Fibroblast of lung (primary cell): ENCODE results near the gene TBXAS1. TPM values are rescaled to one million over a fixed set of nuclear protein-coding genes. Genes with fewer than 3 reads are reported as not detected.

Experiments used
- DNase-seq, 2 donors: peaks; one replicate each; pipeline versions ENCODE4 v3.0.0 to v3.0.0-alpha.2; 2010; ENCODE audit warnings: low read depth in 2 of 2
- H2AFZ ChIP-seq: 2 replicates; pipeline ENCODE4 v1.5.1; 2012; ENCODE audit warnings: low read length, control low read depth, inconsistent platforms
- H3K27ac ChIP-seq: 2 replicates; pipeline ENCODE4 v1.5.1; 2011; ENCODE audit warnings: low read length, control low read depth; ENCODE audit not compliant: insufficient read depth
- H3K27me3 ChIP-seq: 2 replicates; pipeline ENCODE4 v1.5.1; 2011; ENCODE audit warnings: mild to moderate bottlenecking, low read length; ENCODE audit not compliant: control insufficient read depth, insufficient read depth
- H3K36me3 ChIP-seq: 2 replicates; pipeline ENCODE4 v1.5.1; 2011; ENCODE audit warnings: low read length; ENCODE audit not compliant: control insufficient read depth, insufficient read depth
- H3K4me1 ChIP-seq: 2 replicates; pipeline ENCODE4 v1.5.1; 2011; ENCODE audit warnings: low read length; ENCODE audit not compliant: control insufficient read depth, insufficient read depth; ENCODE audit errors: extremely low read depth
- H3K4me2 ChIP-seq: 2 replicates; pipeline ENCODE4 v1.5.1; 2011; ENCODE audit warnings: low read length, control low read depth; ENCODE audit not compliant: insufficient read depth; ENCODE audit errors: extremely low read depth
- H3K4me3 ChIP-seq, 4 experiments: fragments of 200-600 bp in 1 of 4; sonication (generic) in 1 of 4; replicated peaks in 1 of 4; 2 replicates each; pipeline ENCODE4 v1.5.1; 2011 to 2016; ENCODE audit warnings: low read length in 4 of 4, low read depth in 3 of 4, mild to moderate bottlenecking in 3 of 4, control low read depth in 2 of 4, inconsistent platforms in 1 of 4, mixed read lengths in 1 of 4; ENCODE audit not compliant: insufficient read depth in 1 of 4; ENCODE audit errors: control extremely low read depth in 1 of 4
- H3K79me2 ChIP-seq: 2 replicates; pipeline ENCODE4 v1.5.1; 2012; ENCODE audit warnings: mild to moderate bottlenecking, low read length, inconsistent platforms; ENCODE audit not compliant: control insufficient read depth, insufficient read depth
- H3K9ac ChIP-seq: 2 replicates; pipeline ENCODE4 v1.5.1; 2011; ENCODE audit warnings: mild to moderate bottlenecking, low read length, control low read depth; ENCODE audit not compliant: insufficient read depth
- H3K9me3 ChIP-seq: 2 replicates; pipeline ENCODE4 v1.5.1; 2012; ENCODE audit warnings: low read depth, low read length; ENCODE audit not compliant: control insufficient read depth, insufficient read depth
- H4K20me1 ChIP-seq: 2 replicates; pipeline ENCODE4 v1.5.1; 2011; ENCODE audit warnings: low read length; ENCODE audit not compliant: control insufficient read depth, insufficient read depth; ENCODE audit errors: extremely low read depth
- EZH2 ChIP-seq: IDR thresholded peaks from 2 replicates; pipeline ENCODE4 v1.5.1; 2012; ENCODE audit warnings: low read length, control low read depth, mild to moderate bottlenecking; ENCODE audit errors: missing control alignments
- polyA plus RNA-seq, 2 donors: library from polyadenylated mRNA; depleted of rRNA in 1 of 2; stranded (reverse) in 1 of 2; unstranded in 1 of 2; fragments of >200 nt; gene quantifications; 2 replicates each; pipeline ENCODE4 v1.2.1, GENCODE V29; 2011 to 2012; ENCODE audit warnings: missing spikeins in 1 of 2
- total RNA-seq: library from RNA; depleted of rRNA; stranded (reverse); fragments of >200 nt; gene quantifications from 2 replicates; pipeline ENCODE4 v1.2.1, GENCODE V29; 2014
- TF ChIP-seq, protein P1 (sequence below), 2 donors: IDR thresholded peaks in 1 of 2; conservative IDR thresholded peaks in 1 of 2; 1 replicate in 1 of 2; 2 replicates in 1 of 2; pipeline ENCODE4 v1.5.1; 2011 to 2012; ENCODE audit warnings: low read length in 2 of 2, control low read depth in 1 of 2, inconsistent platforms in 1 of 2, low read depth in 1 of 2, mild to moderate bottlenecking in 1 of 2

Gene TBXAS1
- total and polyA plus RNA-seq, 2 donors (not counting 1 experiment from before 2014, with no cell fraction given), result 1.5 to 2.1 TPM

DNA sequence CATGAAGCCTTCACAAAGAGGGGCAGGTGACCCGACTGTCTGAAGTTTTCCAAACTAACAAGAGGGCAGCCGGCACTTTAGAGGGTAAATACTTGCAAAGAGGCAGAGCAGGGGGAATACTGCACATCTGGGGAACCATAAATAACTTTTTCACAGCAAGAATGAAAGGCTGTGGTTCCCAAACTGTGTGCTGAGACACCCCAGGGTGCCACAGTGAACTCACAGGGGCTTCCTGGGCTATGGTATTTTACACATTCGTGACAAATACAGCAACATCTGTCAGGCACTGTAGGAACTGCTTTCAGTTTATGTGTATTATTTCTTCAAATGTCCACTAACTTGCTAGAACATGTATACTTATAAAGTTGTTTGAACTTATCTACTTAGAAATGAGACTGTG, 67.2 kb downstream of the TBXAS1 start:
- no peak overlapping the region for H3K4me3 ChIP-seq
- DNase-seq, result no peak
- no peaks in the 10 kb centered on the region for H4K20me1 ChIP-seq
- no peaks in the 10 kb centered on the region for H3K79me2 ChIP-seq
- H2AFZ ChIP-seq, result no peak overlapping the region
- no peak for TF ChIP-seq EZH2
- TF ChIP-seq, protein P1, sequence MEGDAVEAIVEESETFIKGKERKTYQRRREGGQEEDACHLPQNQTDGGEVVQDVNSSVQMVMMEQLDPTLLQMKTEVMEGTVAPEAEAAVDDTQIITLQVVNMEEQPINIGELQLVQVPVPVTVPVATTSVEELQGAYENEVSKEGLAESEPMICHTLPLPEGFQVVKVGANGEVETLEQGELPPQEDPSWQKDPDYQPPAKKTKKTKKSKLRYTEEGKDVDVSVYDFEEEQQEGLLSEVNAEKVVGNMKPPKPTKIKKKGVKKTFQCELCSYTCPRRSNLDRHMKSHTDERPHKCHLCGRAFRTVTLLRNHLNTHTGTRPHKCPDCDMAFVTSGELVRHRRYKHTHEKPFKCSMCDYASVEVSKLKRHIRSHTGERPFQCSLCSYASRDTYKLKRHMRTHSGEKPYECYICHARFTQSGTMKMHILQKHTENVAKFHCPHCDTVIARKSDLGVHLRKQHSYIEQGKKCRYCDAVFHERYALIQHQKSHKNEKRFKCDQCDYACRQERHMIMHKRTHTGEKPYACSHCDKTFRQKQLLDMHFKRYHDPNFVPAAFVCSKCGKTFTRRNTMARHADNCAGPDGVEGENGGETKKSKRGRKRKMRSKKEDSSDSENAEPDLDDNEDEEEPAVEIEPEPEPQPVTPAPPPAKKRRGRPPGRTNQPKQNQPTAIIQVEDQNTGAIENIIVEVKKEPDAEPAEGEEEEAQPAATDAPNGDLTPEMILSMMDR (conservative IDR thresholded peaks at IDR 0.05 in 1 of 2, IDR thresholded peaks at IDR 0.05 in 1 of 2; ENCODE audit: low read depth in 1 of 2, low read length in 2 of 2), result no peak
- no peaks in the 10 kb centered on the region for H3K4me1 ChIP-seq
- no peak overlapping the region for H3K27ac ChIP-seq
- no peaks in the 10 kb centered on the region for H3K9me3 ChIP-seq
- no peaks in the 10 kb centered on the region for H3K36me3 ChIP-seq
- H3K9ac ChIP-seq, result no peak overlapping the region
- H3K27me3 ChIP-seq, result peaks cover 2% of the 10 kb centered on the region
- H3K4me2 ChIP-seq, result no peak overlapping the region

DNA sequence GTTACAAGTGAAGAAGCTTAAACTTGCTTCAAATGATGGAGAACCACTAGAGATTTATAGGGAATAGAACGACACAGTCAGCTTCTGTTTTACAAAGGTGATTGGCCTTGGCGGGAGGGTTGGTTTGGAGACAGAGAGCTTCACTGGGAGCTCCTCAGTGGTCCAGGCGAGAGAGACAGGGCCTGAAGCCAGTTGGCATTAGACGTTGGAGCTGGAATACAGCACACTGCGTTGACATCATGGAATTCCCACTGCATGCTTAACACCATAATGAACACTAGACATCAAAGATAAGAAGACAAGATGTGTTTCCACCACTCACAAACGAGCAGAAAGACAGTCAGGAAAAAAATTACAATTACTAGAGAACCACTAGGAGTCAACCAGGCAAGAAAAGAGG, 67.8 kb downstream of the TBXAS1 start:
- no peaks in the 10 kb centered on the region for H3K4me1 ChIP-seq
- TF ChIP-seq EZH2, result no peak
- TF ChIP-seq, protein P1 (conservative IDR thresholded peaks at IDR 0.05 in 1 of 2, IDR thresholded peaks at IDR 0.05 in 1 of 2; ENCODE audit: low read depth in 1 of 2, low read length in 2 of 2), result no peak
- no peak overlapping the region for H2AFZ ChIP-seq
- H3K9me3 ChIP-seq, result no peaks in the 10 kb centered on the region
- no peak for DNase-seq
- no peaks in the 10 kb centered on the region for H3K79me2 ChIP-seq
- no peak overlapping the region for H3K4me3 ChIP-seq
- no peak overlapping the region for H3K9ac ChIP-seq
- no peak overlapping the region for H3K27ac ChIP-seq
- peaks cover 2% of the 10 kb centered on the region for H3K27me3 ChIP-seq
- H3K36me3 ChIP-seq, result no peaks in the 10 kb centered on the region
- H3K4me2 ChIP-seq, result no peak overlapping the region
- no peaks in the 10 kb centered on the region for H4K20me1 ChIP-seq

DNA sequence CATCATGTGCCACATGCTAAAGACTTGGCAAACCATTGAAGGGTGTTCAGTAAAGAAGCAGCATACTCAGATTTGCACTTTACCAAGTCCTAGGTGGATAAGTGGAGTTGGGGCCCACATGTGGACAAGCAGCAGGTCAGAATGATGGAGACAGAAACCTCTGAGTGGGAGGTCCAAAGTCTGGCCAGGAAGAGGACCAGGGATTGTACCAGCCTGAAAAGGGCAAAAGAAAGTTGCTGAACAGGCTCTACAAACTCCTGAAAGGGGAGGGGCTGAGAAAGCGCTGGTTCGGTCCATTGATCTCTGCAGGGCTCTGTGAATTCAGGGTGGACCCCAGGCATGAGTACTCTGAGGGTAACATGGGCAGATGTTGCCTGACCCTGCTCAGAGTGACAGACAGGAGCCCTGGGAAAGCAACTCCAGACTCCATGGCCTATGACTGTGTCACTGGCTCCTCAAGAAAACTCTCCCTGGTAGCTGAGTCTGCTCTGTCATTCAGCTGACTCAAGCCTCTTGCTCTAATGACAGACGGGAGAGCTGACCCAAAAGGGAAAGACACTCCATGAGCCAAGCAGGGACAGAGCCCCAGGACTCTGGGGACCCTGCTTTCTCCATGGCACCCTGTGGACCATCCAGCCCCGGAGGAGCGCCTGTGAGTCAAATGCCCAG, 68.5 kb downstream of the TBXAS1 start:
- peaks cover 2% of the 10 kb centered on the region for H3K27me3 ChIP-seq
- H3K4me2 ChIP-seq, result no peak overlapping the region
- no peaks in the 10 kb centered on the region for H3K9me3 ChIP-seq
- H3K27ac ChIP-seq, result no peak overlapping the region
- TF ChIP-seq, protein P1 (conservative IDR thresholded peaks at IDR 0.05 in 1 of 2, IDR thresholded peaks at IDR 0.05 in 1 of 2; ENCODE audit: low read depth in 1 of 2, low read length in 2 of 2), result no peak
- no peak for TF ChIP-seq EZH2
- H3K4me1 ChIP-seq, result no peaks in the 10 kb centered on the region
- no peak overlapping the region for H3K4me3 ChIP-seq
- no peaks in the 10 kb centered on the region for H4K20me1 ChIP-seq
- H3K9ac ChIP-seq, result no peak overlapping the region
- DNase-seq, result no peak
- H3K36me3 ChIP-seq, result no peaks in the 10 kb centered on the region
- H3K79me2 ChIP-seq, result no peaks in the 10 kb centered on the region
- H2AFZ ChIP-seq, result no peak overlapping the region
